SK-N-SH treated with all-trans-retinoic acid at 6 μM for 48 hours (cell line): ENCODE results near the gene ZNF552.
"Not testable (repeated sequence)": the region's sequence is repeated elsewhere in the genome, so short reads cannot be mapped to it uniquely, and the experiment has no call there.

ENCODE experiments used
- ARNTL ChIP-seq: fragments of 450-650 bp; formaldehyde crosslinking; IDR thresholded peaks from 2 replicates; pipeline ENCODE4 v1.5.0; 2020; ENCODE audit warnings: low read depth, mild to moderate bottlenecking, moderate library complexity, borderline replicate concordance
- BACH2 ChIP-seq: fragments of 250-450 bp; sonication (Bioruptor Pico); IDR thresholded peaks from 2 replicates; pipeline ENCODE4 v1.9.0; 2021; ENCODE audit warnings: mild to moderate bottlenecking, borderline replicate concordance
- GLIS3 ChIP-seq: fragments of 250-450 bp; sonication (Bioruptor Pico); IDR thresholded peaks from 2 replicates; pipeline ENCODE4 v1.5.0; 2020; ENCODE audit warnings: mild to moderate bottlenecking, moderate library complexity
- TCF4 ChIP-seq: fragments of 250-450 bp; sonication (Bioruptor Pico); IDR thresholded peaks from 2 replicates; pipeline ENCODE4 v1.8.0; 2021; ENCODE audit warnings: mild to moderate bottlenecking, moderate library complexity, borderline replicate concordance
- TOX ChIP-seq: fragments of 250-450 bp; sonication (Bioruptor Pico); IDR thresholded peaks from 2 replicates; pipeline ENCODE4 v1.8.0; 2021; ENCODE audit warnings: mild to moderate bottlenecking, moderate library complexity, borderline replicate concordance
- ZC3H10 ChIP-seq: fragments of 250-450 bp; sonication (Bioruptor Pico); IDR thresholded peaks from 2 replicates; pipeline ENCODE4 v1.5.1; 2021; ENCODE audit warnings: mild to moderate bottlenecking, moderate library complexity
- ZFP30 ChIP-seq: fragments of 450-650 bp; formaldehyde crosslinking; IDR thresholded peaks from 2 replicates; pipeline ENCODE4 v1.5.0; 2022; ENCODE audit warnings: mild to moderate bottlenecking, moderate library complexity
- ZNF8 ChIP-seq: fragments of 450-650 bp; formaldehyde crosslinking; IDR thresholded peaks from 2 replicates; pipeline ENCODE4 v1.5.0; 2020; ENCODE audit warnings: mild to moderate bottlenecking, moderate library complexity
- TF ChIP-seq, protein P1 (sequence below): fragments of 250-450 bp; sonication (Bioruptor Pico); IDR thresholded peaks from 2 replicates; pipeline ENCODE4 v1.5.1; 2020; ENCODE audit warnings: low read depth, mild to moderate bottlenecking, moderate library complexity

- TF ChIP-seq ZC3H10 (CRISPR knock-in tag); TCF4 (CRISPR knock-in tag); ARNTL (CRISPR knock-in tag); TOX; GLIS3 (CRISPR knock-in tag); ZNF8 (CRISPR knock-in tag); ZFP30 (CRISPR knock-in tag); BACH2 (CRISPR knock-in tag): not testable (repeated sequence)
- TF ChIP-seq, protein P1, sequence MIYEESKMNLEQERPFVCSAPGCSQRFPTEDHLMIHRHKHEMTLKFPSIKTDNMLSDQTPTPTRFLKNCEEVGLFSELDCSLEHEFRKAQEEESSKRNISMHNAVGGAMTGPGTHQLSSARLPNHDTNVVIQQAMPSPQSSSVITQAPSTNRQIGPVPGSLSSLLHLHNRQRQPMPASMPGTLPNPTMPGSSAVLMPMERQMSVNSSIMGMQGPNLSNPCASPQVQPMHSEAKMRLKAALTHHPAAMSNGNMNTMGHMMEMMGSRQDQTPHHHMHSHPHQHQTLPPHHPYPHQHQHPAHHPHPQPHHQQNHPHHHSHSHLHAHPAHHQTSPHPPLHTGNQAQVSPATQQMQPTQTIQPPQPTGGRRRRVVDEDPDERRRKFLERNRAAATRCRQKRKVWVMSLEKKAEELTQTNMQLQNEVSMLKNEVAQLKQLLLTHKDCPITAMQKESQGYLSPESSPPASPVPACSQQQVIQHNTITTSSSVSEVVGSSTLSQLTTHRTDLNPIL = not testable (repeated sequence)
Observed at GRCh38 chr19:57821501-57821900, 6.8 kb upstream of the ZNF552 start.
